Activated CD4-positive, alpha-beta T cell treated with anti-CD3 and anti-CD28 coated beads for 24 hours (primary cell): ENCODE data around the gene BICDL2.

Experiments
- DNase-seq, 2 donors: peaks; one replicate each; pipeline ENCODE4 v3.0.0-alpha.2; 2020; ENCODE audit warnings: low read depth in 2 of 2

BICDL2 gene

GRCh38 chr16:3047387-3047720 lies 10.6 kb upstream of the BICDL2 start:
- no peak for DNase-seq

DNA sequence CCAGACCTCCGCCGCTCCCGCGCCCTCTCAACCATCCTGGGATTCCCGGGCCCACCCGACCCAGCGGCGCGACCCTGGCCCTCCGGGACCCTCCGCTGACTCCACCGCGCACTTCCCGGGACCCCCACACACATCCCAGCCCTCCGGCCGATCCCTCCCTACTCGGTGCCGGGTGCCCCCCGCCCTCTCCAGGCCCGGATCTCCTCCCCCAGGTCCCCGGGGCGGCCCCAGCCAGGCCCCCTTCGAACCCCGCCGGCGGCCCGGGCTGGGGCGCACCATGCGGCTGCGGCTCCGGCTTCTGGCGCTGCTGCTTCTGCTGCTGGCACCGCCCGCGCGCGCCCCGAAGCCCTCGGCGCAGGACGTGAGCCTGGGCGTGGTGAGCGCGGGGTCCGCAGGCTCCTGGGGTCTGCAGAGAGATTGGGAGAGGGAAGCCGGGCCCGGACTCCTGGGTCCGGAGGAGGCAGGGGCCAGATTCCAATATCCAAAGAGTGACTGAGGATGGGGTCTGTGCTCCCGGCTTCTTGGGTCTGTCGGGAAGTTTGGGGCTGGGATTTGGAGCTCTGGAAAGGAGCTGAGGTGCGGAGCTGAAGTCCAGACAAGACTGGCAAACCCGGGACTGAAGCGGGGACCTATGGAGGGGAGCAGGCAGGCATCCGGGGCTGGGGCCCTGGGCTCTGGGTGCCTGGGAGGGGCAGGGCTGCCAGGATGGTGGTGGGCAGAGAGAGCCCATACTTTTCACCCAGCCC lies 10.1 kb upstream of the BICDL2 start:
- DNase-seq, result no peak

- DNase-seq, result no peak
These were observed 9.3 kb upstream of the BICDL2 start, which contains the start of gene MMP25 for GRCh38 chr16:3045758-3046640. Gene MMP25 (plus strand): TSS chr16:3046561. CDS start chr16:3046918, 357 bp downstream.

- no peak for DNase-seq
These were observed 8.0 kb upstream of the BICDL2 start for GRCh38 chr16:3044708-3045107.

DNA sequence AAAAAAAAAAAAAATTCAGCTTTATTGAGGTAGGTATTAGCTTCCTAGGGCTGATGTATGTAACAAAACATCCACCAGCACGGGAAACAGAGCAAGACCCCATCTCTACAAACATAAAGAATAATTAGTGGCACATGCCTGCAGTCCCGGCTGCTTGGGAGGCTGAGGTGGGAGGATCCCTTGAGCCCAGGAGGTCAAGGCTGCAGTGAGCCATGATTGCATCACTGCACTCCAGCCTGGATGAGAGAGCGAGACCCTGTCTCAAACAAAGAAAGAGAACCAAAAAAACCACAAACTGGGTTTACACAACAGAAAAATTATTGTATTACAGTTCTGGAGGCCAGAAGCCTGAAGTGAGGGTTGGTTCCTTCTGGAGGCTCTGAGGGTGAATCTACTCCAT lies 5.6 kb upstream of the BICDL2 start:
- no peak for DNase-seq

DNA sequence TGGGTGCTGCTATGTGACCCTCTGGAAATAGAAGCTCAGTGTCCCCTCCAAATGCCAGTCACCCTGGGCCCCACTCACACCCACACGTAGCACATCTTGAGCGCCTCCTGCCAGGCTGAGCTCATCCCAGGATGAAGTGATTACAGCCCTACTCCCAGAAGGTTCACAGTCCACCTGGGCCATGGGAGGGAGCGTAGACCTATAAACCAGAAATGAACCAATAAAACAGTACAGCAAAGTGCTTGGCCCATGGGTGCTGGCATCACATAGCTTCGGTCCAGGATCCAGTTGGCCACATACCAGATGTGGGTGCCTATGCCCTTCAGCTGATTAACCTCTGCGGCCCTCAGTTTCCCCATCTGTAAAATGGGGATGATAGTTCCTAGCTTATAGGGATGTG lies 2.2 kb upstream of the BICDL2 start:
- no peak for DNase-seq

DNA sequence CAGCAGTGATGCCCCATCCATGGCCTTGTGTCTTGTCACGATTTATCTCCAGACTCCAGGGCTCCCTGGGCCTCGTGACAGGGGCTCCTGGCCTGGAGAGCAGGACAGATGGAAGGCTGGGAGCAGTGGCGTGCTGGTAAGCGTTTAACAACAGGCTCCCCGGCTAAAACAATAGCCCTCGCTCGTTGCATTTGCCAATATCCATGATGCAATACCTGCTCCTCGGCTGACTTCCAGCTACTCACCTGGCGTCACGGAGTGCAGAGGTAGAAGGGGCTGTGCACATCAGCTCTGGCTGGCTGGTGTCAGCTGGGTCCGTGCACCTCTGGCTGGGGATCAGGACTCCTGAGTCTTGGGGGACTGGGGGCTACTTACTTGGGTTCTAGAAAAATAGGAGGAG lies 1.5 kb upstream of the BICDL2 start:
- no peak for DNase-seq

- DNase-seq, result no peak
These were observed 595 bp downstream of the BICDL2 start for GRCh38 chr16:3035972-3036725.

DNA sequence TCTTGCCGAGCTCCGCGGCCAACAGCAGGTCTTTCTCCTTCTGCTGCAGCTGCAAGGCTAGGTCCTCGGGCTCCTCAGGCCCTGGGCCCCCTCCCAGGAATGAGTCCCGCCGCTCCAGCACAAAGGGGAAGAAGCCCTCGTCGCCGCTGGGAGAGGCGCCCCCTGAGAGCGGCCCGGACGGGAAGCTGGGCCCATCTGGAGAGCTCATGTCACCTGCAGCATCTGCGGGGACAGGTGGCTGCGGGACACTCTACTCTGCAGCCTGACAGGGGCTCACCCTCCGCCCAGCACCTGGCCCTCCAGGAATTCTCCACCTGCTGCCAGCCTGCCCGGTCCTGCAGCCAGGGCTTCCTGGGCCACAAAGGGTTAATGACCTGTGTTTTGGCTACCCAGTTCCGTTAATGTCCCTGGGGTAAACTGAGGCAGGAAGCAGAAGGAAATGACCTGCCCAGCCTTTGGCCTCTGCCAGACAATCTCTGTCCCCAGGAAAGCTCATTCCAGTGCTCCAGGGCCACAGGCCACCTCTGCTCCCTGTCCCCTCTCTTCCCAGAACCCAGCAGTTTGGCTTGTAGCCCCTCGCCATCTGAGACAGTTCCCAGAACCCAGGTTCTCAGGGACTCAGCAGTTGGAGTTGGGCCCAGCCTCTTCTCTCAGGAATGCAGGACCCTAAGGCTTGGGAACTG lies 1.3 kb downstream of the BICDL2 start:
- DNase-seq, result no peak

DNA sequence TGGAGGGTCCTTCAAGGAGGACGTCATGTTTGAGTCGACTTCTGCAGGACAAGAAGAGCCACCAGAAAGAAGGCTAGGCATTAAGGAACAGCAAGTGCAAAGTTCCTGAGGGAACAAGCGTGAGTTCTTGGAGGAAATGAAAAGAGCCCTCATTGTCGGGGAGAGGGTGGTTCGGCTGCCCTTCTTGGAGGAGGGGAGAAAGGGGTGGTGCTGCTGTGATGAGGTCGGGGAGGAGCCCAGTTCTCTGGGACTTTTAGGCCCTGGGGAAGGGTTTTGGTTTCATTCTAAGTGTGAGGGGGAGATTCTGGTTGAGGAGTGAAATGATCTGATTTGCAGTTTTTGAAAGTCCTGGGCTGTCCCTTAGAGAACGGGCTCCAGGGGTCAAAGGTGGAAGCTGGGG lies 4.1 kb downstream of the BICDL2 start:
- DNase-seq, result no peak

DNA sequence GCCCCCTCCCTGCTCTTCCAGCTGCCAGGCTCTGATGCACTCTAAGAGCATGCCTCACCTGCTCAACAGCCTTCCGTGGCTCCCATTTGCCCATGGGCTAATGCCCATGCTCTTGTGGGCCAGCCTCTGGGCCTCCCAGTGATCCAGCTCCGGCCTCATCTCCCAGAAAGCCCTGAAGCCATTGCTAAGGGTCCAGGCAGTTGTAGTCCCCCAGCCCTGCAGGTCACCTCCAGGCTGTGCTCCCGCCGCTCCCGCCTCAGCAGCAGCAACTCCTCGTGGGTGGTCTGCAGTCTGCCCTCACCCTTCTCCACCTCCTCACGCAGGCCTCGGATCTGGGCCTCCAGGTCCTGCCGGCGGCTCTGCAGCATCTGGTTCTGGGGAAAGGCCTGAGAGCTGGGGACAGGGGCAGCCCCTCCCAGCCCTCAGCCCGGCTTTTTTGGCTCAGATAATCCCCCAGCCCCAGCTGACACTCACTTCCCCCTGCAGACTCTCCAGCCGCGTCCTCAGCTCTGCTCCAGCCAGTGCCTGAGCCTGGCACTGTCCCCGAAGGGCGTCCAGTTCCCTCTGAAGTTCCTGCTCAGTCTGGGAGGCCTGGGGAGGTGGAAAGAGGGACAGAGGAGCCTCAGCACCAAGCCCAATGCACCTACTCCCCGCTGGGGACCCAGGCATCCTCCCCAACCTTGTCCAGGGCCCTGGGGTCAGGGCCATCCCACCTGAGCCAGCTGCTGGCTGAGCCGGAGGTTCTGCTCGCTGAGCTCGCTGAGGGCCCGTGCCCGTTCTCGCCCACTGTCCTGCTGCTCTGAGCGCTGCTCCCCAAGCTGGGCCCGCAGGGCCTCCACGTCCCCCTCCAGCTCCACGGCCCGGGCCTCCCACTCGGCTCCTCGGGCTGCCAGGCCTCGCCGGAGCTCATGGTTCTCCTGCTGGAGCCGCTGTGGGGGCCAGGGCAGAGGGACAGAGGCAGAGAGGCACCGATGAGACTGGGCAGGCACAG lies 6.2 kb downstream of the BICDL2 start:
- no peak for DNase-seq

DNA sequence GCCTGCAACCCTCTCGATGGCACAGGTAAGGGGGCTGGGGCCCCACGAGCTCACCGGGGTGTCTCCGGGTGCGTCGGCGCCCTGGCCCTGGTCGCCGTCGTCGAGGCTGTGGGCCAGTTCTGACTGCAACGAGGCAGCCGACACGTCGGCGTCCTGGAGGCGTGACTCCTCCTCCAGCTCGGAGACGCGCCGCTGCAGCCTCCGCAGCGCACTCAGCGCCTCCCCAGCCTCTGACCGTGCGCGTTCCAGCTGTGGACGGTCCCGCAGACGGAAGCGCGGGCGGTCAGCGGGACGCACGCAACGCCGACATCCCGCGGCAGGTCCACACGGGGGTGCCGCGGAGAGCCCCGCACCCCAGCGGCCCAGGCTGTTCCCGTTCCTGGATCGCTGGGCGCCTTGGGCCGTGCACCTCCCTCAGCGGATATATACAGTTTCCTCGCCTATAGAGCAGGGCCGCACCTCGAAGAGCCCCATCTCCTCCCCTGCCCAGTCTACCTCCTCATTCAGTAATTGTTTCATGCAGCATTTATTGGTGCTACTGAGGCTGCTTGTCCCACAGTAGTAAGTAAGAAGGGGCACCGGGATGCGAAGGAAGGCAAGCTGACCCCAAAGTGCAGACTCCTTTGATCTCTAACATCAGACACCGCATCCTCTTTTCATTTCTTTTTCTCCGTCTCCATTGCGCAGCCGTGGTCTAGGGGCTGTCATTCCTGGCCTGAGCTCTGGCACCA lies 7.1 kb downstream of the BICDL2 start:
- DNase-seq, result no peak

GRCh38 chr16:3028716-3029319 lies 7.9 kb downstream of the BICDL2 start:
- no peak for DNase-seq

DNA sequence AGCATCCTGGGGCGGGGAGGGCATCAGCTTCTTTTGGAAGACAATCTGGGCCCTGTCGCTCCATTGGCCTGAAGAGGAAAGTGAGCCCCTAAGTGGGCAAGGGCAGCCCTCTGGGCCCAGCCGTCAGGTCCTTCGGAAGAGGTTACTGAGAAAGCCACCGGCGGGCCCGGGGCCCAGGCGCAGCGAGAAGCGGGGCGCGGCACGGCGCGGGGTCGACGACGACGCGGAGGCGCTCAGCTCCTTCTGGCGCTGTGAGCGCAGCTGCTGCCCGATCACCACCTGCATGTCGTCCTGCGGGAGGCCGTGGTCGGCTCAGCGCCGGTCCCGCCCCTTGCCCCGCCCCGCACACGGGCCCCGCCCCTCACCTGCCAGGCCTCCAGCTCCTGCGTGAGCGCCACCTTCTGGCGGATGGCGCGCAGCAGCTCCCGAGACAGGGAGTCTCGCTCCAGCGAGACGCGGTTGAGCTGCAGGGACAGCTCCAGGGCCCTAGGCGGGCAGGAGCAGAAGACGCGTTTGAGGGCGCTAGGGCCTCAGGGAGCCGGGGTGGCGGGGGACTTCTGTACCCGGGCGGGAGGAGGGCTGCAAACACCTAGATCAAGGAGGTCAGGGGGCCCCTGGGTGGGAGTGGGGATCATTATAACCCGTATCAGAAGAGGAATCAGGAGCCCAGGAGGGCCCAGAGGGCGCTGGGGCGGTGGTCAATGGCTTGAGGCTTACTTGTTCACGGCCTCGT lies 8.6 kb downstream of the BICDL2 start:
- peak; percentile 87 to 89 for DNase-seq

GRCh38 chr16:3027489-3027795 lies 9.3 kb downstream of the BICDL2 start:
- DNase-seq, result no peak

GRCh38 chr16:3026609-3027488 lies 9.9 kb downstream of the BICDL2 start:
- no peak for DNase-seq

- DNase-seq, result no peak
These were observed 10.8 kb downstream of the BICDL2 start for GRCh38 chr16:3026003-3026378.
